Measurements from ENCODE around the gene SFTPB.

Gene SFTPB

DNA sequence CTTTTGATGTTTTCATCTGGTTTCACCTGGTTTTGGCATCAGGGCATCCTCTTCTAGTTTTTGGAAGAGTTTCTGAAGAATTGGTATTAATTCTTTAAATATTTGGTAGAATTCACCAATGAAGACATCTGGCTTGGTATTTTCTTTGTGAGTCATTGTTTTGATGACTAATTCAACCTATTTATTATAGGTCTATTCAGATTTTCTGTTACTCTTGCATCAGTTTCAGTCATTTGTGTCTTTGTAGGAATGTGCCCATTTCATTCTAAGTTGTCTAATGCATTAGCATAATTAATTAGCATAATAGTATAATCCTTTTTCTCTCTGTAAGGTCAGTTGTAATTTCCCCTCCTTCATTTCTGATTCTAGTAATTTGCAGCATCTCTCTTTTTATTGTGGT is 34.2 kb upstream of the SFTPB start:
- DNase-seq = no peak

DNA sequence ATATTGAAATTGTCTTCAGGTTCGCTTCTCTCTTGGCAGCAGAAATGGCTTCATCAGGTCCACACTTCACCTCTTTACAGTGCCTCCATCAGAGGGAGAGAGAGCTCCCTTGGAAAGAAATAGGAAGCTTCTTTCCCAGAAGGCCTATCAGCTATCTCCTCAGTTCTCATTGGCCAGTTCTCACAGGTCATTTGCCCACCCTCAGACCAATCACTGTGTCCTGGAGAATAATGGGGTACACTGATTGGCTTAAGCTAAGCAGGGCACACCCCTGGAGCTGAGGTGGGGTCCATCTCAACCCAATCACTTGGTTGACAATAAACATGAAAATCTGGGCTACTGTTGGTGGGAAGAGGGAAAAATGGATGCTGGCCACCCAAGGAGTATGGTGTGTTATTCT is 31.3 kb upstream of the SFTPB start:
- DNase-seq = no peak

DNA sequence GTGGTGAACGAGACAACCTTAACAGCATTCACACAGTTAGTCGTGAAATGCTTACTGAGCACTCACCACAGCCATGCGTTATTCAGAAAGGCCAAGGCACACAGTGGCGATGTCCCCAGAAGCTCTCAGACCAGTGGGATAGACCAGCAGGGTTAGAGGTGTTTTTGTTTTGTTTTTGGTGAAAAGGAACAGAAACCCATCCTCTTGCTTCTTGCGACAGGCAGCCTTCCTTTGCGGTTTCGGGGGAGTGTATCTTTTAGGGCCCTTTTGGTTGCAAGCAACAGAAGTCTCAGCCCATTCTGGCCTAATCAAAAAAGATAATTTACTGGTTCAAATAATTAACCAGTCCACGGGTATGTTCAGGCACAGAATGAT is 30.9 kb upstream of the SFTPB start:
- DNase-seq = no peak

DNA sequence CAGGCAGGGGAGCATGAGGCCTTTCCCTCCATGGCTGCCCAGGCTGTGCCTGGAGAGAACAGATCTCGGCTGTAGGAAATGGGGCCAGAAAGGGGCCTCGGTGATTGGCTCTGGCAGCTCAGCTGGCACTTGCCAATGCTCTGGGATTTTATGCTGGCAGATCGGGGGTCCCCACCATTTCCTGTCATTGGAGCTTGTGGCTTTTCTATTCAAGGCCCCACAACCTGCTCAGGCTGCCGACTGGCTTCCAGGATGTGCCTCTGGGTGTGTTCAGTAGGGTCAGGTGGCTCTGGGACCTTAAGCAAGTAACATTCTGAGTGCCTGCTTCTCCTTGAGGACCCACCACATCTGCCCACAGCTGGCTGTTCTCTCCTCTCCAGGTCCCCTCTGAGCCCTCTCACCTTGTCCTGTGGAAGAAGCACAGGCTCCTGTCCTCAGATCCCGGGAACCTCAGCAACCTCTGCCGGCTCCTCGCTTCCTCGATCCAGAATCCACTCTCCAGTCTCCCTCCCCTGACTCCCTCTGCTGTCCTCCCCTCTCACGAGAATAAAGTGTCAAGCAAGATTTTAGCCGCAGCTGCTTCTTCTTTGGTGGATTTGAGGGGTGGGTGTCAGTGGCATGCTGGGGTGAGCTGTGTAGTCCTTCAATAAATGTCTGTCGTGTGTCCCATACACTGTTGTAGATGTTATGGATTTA is 30.3 kb upstream of the SFTPB start:
- DNase-seq = no peak

- no peak for DNase-seq
Observed at GRCh38 chr2:85697716-85698115, 29.7 kb upstream of the SFTPB start.

DNA sequence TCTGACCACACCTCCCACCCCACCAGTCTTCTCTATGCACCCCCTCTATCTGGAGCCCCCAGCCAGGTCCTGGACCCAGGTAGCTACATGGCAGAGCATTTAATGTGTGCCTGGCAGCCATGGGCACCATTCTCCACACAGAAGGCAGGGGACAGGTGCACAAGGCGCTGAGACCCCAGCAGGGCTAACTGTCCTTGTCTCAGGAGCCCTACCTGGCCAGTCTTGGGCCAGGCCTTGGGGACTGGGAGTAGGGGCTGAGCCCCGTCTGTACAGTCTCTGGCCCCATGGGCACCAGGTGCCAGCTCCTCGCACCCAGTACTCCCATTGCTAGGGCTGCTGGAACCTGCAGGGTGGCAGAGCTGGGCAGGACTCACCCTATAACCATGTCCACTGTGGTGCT is 29.1 kb upstream of the SFTPB start:
- no peak for DNase-seq

- DNase-seq = no peak
Observed at GRCh38 chr2:85695691-85696668, 28.0 kb upstream of the SFTPB start.

DNA sequence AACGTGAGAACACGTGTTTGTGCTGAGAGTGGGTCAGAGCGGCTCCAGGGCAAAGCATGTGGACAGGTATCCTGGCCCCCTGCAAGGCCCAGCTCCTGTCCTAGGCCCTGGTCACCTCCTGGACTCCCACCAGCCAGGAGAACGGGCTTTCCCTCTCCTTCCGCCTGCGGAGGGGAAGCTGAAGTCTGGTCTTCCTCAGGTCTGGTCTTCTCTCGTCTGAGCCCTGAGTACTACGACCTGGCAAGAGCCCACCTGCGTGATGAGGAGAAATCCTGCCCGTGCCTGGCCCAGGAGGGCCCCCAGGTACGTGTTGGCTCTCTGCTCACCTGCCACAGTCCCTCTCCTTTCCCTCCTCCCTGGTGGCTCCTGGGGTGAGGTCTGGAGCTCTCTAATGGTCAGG is 27.1 kb upstream of the SFTPB start:
- no peak for DNase-seq

- peak; percentile 51 for DNase-seq
Observed at GRCh38 chr2:85694052-85695025, 26.3 kb upstream of the SFTPB start, which contains the start of gene GNLY. Gene GNLY, plus strand, starts transcription at chr2:85694358. Its CDS starts 61 bp downstream, at chr2:85694419.

DNA sequence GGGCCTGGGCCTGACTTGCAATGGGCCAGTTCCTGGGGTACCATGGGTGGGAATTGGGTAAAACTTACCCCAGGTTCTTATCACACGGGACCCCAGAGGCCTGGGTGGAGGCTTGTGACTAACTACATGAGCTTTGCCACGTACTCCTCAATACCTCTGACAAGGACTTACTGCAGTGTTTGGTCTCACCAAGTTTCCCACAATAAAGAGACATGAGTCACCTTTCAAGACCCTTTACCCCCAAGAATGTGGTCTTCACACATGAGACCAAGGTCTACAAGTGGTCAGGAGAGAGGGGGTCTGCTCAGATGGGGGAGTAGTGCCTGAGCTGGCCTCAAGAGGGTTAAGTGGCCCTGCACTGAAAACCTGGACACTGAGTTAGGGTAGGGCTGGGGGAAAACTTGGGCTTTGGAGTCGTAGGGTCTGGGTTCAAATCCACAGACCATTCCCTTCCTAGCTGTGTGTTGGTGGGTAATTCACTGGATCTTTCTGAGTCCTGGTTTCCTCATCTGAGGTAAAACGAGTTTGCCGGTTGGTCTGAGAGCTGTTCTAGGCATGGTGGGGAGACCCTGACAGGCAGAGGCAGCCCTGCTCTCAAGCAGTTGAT is 24.1 kb upstream of the SFTPB start:
- no peak for DNase-seq

- no peak for DNase-seq
Observed at GRCh38 chr2:85690932-85691331, 22.9 kb upstream of the SFTPB start.

DNA sequence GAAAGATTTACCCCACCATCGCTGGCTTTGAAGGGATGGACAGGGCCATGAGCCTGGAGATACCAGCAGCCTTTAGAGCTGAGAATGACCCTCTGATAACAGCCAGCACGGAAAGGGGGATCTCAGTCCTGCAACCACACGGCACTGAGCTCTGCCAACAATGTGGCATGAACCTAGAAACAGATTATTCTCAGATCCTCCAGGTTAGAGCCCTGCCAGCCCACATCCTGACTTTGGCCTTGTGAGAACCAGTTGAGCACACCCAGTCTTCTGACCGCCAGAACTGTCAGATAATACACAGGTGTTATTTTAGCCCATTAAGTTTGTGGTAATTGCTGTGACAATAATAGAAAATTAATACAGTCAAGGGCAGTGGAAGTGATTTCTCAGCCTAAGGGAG is 16.8 kb upstream of the SFTPB start:
- DNase-seq = no peak

DNA sequence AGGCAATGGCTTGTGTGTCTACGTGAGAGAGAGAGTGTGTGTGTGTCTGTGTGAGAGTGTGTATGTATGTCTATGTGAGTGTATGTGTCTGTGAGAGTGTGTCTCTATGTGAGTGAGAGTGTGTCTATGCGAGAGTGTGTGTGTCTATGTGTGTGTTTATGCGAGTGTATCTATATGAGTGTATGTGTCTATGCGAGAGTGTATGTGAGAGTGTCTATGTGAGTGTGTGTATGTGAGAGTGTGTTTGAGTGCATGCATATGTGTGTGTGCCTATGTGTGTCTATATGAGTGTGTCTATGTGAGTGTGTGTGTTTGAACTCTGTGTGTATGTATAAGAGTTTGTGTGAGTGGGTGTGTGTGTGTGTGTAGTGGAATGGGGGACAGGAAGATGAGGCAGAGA is 16.4 kb upstream of the SFTPB start:
- DNase-seq = no peak

DNA sequence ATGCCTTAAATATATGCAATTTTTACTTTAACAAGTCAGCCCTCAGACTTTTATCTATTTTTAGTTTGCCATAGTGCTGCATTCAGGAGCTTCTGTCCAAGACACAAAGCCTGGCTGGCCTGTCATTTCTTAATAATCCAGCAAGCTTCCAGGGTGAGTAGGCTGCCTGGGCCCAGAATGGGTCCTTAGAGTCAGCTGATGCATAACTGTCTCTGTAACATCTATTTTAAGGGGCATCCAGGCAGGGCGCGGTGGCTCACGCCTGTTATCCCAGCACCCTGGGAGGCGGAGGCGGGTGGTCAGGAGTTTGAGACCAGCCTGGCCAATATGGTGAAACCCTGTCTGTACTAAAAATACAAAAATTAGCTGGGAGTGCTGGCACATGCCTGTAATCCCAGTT is 14.4 kb upstream of the SFTPB start:
- DNase-seq = no peak

- no peak for DNase-seq
Observed at GRCh38 chr2:85681776-85682175, 13.8 kb upstream of the SFTPB start.

DNA sequence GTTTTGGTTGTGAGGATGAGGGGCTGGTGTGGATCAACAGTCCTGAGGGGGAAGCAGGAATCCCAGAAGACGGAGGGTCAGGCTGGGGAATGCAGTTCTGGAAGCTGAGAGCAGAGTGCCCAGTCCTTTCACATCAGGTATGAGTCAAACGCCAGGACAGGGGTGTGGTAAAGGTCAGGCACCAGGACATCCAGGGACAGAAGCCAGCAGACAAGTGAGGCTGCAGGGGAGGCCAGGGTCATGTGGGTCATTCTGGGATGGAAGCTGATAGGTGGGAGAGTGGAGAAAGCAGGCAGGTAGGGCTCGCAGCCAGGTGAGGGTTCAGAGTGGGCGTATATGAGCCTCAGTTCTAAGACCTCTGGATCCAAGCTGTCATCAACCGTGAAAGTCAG is 13.4 kb upstream of the SFTPB start:
- no peak for DNase-seq

- DNase-seq = no peak
Observed at GRCh38 chr2:85680707-85681371, 12.8 kb upstream of the SFTPB start.

- DNase-seq = peak; percentile 76
Observed at GRCh38 chr2:85678794-85679672, 11.0 kb upstream of the SFTPB start.

GRCh38 chr2:85678377-85678776 is 10.4 kb upstream of the SFTPB start:
- DNase-seq = no peak

GRCh38 chr2:85675866-85676548 is 8.0 kb upstream of the SFTPB start:
- no peak for DNase-seq

Data from CD4-positive, alpha-beta T cell treated with Interleukin-10 for 1 hour (primary cell).